Pulmonary artery endothelial cell (primary cell): ENCODE data around the gene TSPYL1. TPM values are rescaled to one million over a fixed set of nuclear protein-coding genes. Genes with fewer than 3 reads are reported as not detected.
A peak's percentile ranks its signal among the peaks of the same experiment; 100 is the strongest.
"Not testable (repeated sequence)": the region's sequence is repeated elsewhere in the genome, so short reads cannot be mapped to it uniquely, and the experiment has no call there.

Experiments
- DNase-seq: peaks from one replicate; pipeline ENCODE4 v3.0.0-alpha.2; 2011; ENCODE audit warnings: low read depth, low spot score
- total RNA-seq: library from RNA; depleted of rRNA; stranded (reverse); fragments of >200 nt; gene quantifications from 2 replicates; pipeline ENCODE4 v1.2.3, GENCODE V29; 2014

TSPYL1 gene
- total RNA-seq: 92.8 and 113 TPM in 2 replicates

DNA sequence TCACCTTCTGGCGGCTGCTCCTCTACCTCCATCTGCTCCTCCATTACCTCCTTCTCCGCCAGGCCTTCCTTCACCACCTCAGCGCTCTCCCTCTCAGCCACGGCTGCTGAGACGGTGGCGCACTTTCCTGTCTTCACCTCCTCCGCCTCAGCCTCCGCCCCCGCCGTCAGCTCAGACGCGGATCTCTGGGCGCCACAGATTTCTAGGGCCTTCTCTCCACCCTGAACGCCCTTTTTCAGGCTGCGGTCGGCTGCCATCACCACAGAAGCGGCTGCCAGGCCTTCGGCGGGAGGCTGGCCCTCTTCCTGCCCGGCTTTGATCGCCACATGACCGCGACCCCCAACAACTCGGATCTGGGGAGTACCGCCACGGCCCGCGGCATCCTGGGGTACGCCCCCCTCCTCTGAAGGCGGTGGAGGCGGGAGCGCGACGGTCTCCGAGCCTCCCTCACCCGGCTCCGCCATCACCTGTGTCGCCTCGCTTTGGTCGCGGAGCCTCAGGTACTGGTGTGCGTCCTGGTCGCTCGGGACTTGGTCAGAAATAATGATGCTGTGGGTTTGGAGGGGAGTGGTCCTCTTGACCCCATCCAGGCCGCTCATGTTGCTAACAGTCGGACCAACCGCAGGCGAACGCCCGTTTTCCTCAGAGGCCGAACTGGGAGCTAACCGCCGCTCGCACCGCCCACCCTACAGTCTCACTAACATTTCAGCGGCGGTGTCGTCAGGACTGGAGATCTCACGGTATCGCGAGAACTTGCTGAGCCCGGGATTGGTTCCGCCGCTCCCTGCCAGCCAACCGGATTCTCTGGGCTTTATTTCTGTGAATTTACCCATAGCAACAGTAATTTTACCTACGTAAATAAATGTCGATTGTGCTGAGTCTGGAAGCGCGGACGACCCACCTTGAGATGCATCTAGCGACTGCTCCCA lies at the start of gene TSPYL1:
Gene TSPYL1 (minus strand): TSS at position 699 of the 929 bp plus-strand sequence. CDS start 100 bp downstream, at position 599.
- peak; percentile 91 for DNase-seq

DNA sequence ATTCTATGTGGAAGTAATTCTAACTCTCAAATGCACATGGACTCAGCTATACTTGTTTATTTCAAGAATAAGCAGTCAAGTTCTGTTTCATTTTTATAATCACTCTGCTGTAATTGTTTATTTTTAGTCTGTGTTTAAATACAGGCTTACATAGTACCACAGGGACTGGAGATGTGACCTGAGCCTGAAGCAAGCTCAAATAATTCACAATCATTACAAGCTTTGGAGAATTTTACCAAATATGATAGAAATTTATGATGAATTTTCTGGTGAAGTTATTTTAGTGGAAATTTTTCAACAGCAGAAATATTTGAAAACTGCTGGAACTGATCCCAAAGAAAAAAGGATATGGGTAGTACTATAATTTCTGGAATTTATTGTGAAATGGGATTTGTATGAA lies 49.4 kb upstream of the TSPYL1 start:
- DNase-seq: no peak

DNA sequence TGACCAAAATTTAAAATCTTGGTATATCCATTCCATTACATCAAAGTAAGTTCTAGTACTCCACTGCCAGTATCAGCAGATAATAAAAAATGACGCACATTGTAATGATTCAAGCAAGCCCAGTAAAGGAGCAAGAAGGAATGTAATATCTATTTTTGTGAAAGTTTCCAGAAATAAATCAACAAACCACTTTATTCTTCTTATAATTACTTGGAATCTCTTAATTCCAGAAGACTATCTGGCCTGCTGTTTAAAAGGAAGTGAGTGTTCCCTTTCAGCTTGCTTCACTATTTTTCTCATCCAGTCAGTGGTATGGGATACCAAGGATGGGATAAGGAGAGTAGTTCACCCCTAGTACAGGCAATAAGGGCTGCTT lies 48.8 kb upstream of the TSPYL1 start:
- DNase-seq: no peak

DNA sequence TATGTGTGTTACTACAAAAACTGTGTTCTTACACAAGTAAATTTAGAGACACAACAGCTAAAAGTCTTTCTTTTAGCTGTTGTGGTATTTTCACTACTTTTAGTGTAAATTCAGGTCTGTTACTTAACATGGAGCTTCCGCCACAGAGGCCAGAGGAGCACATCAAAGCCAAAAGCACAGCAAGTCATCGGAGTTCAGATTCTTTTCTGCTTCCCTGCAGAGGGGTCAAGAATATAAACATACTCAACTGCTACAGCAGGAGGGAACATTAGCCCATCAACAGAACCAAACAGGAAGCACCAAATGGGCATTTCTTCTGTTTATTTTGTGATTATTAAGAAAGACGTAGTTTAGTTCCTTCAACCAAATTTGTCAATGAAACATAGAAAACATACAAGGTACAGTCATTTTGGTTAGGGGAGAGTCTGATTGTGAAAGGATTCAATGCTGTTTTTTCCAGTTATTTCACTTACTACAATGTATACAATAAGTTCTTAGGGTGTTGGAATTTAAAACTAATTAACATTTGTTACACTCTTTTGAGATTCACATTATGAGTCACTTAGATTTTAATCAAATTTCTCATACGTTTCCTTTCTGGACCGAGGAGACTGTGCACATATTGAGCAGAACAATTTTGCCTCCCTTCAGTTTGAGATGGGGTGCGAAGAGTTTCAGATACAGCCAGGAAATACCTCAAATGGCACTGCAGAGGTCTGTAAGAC lies 48.2 kb upstream of the TSPYL1 start:
- DNase-seq: no peak

DNA sequence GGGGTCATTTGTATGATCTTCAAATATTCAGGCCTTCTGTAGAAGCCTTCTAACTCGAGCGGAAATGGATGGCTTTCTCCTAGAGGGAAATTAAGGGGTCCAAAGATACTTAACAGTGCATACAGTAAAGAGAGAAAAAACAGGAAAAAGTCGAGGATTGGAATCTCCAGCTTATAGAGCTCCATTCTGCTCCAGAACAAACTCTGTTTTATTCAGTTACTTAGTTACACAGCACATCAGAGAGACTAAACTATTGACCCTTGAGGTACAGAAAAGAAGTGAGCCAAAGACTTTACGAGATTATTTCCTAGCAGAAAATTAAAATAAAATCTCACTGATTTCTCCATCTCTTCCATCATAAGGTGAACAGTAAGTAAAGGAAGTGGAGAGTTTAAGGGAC lies 47.3 kb upstream of the TSPYL1 start:
- DNase-seq: no peak

DNA sequence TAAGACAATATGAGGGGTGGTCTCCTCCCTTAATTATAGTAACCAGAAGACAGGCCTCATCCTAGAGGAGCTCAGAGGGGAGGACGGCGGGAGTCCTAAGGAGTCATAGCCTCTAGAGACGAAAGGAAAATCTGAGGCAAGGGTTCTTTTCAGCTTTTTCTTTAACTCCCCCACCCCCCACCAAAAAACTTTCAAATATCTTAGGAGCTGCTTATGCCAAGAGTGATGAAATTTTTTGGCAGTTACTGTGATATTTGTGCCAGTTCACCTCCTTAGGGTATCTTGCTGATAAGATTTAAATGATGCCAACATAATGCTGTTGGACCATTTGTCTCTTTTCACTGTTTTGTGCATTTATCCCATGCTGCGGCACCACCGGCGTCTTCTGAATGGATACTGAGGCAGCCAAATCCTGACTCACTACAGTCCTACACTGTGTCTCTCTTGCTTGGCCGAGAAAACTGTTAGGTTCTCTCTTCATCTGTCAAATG lies 46.5 kb upstream of the TSPYL1 start:
- no peak for DNase-seq

DNA sequence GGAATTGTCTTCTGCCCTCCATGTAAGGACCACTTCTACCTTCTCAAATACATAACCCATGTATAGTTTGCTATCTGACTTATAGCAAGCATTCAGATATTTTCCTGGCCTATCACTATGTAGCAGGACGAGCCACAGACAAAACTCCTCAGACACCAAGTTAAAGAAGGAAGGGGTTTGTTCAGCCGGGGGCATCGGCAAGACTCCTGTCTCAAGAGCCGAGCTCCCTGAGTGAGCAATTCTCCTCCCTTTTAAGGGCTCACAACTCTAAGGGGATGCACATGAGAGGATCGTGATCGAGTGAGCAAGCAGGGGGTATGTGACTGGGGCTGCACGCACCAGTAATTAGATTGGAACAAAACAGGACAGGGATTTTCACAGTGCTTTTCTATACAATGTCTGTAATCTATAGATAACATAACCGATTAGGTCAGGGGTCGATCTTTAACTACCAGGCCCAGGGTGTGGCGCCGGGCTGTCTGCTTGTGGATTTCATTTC lies 46.0 kb upstream of the TSPYL1 start:
- not testable (repeated sequence) for DNase-seq

DNA sequence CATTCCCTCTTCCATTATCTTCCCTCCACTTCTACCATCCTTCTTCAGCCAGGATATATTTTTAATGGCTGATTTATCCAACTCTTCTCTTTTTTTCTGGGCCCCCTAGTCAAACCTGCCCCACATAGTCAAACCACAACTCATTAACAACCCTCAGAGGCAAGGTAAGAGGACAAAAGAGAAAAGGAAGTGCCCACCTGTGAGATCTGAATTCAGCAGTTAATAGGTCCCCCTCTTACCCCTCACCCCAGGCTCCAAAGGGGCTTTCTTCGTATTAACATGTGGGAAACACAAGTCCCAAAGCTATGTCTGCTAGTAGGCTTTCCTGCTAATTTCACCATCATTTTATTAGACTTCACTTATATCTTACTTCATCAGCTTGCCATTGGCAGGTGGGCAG lies 44.1 kb upstream of the TSPYL1 start:
- DNase-seq: no peak

DNA sequence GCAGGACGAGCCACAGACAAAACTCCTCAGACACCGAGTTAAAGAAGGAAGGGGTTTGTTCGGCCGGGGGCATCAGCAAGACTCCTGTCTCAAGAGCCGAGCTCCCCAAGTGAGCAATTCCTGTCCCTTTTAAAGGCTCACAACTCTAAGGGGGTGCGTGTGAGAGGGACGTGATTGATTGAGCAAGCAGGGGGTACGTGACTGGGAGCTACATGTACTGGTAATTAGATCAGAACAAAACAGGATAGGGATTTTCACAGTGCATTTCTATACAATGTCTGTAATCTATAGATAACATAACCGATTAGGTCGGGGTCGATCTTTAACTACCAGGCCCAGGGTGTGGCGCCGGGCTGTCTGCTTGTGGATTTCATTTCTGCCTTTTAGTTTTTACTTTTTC lies 42.2 kb upstream of the TSPYL1 start:
- DNase-seq: not testable (repeated sequence)

DNA sequence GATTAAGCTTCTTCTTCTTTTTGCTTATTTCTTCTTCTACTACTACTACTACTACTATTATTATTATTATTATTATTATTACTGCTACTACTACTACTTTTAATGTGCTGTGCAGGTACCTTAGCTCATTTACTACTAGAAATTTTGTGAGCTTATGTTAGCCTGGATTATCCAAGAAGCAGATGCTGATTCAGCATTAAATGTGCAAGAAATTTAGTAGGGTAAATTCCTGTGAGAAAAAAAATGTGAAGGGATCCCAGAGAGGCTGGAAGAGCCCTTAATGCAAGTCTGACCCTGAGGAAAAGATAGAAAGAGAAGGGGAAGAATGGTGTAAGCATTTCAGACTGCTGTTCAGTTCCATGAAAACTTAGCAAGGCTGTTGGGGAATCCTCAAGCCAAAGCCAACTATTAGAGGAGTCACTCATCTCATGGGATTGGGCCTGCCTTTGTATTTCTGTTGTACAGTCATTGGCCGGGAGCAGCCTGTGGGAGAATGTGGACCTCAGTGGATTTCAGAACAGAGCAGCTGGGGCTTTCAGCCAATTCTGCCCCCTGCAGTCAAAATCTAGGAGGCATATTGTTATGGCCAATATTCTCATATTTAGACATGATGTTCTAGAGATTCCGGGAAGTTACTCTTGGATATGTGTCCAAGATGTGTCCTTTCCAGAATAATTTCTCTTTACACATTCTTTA lies 37.2 kb upstream of the TSPYL1 start:
- no peak for DNase-seq

DNA sequence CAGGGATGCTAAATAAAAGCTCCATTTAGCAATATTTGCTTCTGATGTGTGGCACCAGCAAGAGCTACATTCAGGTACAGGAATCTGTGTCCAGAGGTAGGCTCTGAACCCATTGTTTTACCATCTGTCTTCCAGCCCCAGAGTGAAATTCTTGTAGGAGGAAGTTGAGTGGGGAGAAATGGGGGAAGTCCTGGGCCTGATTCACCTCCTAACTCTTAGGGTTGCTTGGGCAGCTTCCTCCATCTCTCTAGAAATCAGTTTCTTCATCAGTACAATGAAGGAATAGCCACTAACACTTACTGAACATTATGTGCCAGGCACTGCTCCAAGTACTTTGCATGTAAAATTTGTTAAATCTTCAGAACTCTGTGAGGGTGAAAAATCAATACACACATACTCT lies 35.1 kb upstream of the TSPYL1 start:
- no peak for DNase-seq

DNA sequence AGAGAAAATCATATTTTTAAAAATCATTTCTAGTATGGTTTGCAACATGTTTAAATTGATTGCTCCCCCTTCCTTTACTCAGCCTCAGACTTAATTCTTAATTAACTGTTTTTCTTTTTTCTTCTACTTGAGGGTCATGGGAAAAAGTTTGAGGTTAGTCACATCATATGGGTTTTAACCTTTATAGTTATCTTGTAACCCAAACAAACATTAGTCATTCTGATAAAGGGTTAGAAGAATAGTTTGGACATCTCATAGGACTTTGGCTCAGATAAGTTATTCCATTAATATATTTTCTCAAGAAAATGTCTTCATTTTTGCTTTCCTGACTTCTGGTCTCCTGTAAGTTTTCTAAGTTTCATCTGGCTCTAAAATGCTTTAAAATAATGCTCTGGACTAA lies 34.5 kb upstream of the TSPYL1 start:
- peak; percentile 37 for DNase-seq

DNA sequence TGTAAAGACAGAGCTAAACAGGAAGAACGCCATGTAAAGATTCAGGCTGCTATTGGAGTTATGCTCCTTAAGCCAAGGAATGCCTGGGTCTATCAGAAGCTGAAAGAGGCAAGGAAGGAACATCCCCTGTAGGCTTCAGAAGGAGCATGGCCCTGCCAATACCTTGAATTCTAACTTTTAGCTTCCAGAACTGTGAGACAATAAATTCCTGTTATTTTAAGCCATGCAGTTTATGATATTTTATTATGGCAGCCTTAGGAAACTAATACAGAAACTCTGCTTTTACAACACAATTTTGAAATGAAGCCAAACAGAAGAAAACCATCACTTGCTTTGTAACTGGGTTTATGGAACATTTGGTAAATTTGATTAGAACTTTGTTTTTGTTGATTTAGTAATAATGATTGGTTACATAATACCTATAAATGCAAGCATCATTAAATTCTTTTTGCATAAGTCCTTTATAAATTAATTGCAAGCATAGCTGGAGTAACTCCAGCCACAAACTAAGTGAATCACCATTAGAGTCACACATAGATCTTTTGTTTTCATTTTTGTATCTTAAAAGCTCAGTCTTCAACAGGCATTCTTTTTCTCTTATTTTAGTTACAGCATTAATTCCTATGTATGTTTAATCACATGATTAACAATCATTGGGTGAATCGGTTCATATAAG lies 33.5 kb upstream of the TSPYL1 start:
- no peak for DNase-seq

DNA sequence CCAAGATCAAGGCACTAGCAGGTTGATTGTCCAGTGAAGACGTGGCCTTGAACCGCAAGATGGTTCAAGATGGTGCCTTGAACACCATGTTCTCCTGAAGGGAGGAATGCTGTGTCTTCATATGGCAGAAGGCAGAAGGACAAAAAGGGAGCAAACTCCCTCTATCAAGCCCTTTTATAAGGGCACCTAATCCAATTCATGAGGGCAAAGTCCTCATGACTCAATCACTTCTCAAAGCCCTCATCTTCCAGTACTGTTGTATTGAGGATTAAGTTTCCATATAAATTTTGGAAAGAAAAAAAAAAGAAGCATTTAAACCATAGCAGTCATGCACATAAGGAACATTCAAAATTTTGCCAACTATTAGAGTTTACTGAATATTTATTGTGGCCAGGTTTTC lies 29.9 kb upstream of the TSPYL1 start:
- DNase-seq: no peak

DNA sequence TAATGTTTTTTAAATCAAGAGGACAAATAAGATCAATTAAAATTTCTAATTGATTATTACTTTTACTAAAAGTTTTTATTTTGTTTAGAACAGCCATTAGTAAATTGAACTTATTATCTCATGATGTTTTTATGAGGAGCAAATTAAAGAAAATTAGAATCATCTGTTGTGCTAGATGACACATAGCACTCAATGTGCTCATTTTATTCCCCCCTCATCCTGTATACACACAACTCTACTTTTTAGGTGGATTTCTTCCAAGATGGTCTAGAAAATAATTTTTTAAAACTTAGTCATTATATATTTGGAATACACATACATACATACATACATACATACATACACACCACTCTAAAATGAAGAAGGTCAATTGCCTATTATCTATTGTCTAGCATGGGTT lies 29.3 kb upstream of the TSPYL1 start:
- no peak for DNase-seq

DNA sequence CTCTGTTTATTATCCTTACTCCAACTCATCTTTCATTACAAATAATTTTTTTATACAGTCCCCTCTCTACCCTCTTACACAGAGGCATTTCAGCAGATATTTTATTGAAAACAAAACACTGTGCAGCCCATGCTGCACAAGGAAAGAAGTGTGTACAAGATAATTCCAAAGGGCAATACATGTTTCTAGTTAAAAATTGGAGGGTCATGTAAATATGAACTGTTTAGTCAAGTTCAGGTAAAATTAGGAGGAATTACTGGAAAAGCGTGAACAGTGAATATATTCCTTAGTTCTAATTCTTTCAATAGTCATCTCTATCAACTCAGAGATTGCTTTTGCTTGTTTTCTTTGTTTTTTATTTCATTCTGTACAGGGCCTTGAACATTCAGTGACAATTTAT lies 27.9 kb upstream of the TSPYL1 start:
- no peak for DNase-seq

DNA sequence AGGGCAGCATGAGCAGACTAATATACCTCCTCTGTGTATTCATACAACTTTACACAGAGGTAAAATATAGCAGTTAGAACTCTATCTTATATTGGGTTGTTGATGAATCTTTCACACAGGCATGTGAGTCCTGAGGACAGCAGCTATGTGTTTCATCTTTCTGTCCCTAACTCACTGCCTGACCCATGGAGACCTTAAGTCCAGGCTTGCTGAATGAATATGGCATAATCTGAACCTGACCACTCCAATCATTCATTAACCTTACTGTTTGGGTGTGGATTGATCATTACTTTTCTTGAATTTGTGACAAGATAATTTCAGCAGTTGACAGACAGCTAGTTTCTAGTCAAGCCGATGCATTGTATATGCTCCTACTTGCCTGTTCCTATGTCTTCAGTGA lies 27.3 kb upstream of the TSPYL1 start:
- no peak for DNase-seq

DNA sequence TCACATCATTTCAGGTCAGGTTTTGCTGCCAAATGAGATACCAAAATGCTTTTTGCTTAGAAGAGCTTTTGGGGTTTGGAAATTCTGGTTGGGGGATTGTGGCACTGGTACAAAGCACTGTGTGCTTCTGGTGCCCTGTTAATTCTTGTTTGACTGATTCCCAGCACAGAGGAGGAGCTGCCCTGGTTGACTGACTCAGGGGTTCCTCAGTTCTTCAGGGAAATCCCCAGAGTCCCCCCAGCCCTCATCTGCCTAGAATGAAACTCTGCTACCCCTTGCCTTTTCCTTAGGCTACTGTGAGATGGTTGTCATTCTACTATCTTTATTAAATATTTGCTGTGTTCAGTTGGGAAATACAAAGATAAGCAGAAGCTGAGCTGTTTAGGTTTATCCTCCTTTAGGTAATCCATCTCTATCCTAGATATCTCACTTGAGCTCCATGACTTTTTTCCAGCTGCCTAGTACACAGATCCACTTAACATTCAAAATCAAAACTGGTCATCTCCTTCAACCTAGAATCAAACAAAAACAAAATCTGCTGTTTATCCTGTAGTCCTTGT lies 24.9 kb upstream of the TSPYL1 start:
- no peak for DNase-seq

DNA sequence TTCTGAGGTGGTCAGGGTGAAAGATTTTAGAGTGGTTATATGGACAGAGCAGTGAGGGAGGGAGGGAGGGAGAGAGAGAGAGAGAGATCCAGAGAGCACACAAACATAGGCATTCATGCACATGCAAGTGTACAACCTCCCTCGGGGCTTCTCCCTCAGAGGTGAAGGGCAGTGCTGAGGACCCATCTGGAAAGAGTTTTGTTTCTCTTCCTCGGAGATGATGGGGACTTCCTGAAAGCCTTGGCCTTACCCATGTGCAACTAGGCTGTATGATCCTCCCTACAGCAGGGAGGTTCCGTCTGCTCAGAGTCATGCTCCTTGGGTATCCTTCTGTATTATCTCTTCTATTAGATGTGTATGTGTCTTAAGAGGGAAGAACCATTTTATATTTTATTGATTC lies 21.4 kb upstream of the TSPYL1 start:
- DNase-seq: no peak

DNA sequence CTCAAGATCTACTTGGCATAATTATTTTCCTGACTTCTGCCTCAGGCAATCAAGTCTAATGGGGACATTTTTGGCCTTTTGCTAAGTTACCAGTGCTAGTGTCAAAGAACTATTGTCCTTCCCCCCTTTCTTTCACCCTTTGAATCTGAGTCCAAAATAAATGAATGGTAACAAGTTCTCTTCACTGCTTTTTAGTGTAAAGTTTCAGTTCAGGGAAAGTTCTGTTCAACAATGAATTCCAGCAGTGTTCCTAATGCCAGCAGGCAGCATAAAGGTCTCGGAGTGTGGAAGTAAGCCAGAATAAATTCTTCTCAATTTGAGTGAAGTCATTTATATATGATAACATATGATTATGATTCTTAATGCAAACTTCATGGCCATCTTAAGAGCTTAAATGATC lies 20.8 kb upstream of the TSPYL1 start:
- DNase-seq: no peak

DNA sequence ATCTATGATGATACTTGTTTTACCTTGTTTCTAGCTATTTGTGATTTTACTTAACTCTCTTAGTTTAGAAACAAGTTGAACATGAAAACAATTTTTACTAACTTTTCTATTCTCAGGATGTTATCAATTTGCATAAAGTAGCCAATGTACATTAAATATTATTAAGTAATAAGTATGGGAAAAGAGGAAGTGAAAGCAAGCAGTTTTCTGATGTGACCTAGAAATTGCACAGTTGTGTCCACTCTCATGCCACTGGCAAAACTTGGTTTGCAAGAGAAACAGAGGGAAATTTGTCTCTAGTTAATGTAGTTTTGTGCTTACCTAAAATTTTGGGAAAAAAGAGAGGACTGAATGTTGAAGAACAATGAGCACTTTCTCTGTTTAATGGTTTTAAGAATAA lies 19.2 kb upstream of the TSPYL1 start:
- no peak for DNase-seq
